ENCODE measurements around the gene ARHGAP28.

ARHGAP28 gene

DNA sequence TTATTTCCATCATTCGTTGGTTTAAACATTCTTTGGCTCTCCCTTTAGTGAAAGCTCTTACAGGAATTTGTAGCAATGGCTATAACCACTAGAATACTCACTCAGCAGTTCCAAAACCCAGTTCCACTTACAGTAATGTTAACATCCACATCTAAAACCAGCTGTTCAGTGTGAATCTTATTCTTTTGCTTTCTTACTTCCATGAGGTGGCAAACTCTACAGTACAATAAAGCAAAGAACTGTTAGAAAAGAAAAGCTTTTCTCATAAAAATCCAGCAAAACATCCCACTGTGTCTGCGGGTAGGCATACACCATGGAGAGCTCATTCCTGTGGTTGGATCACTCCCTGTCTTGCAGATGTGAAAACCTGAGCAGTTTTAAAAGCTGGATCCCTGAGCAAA lies 147.1 kb downstream of the ARHGAP28 start:
- H3K27ac ChIP-seq (ENCODE audit: low read length, poor library complexity, severe bottlenecking): peak overlapping the region; percentile 46
- H2BK15ac ChIP-seq (ENCODE audit: low read depth, poor library complexity, severe bottlenecking): no peak overlapping the region
- no peak overlapping the region for H2AK5ac ChIP-seq (ENCODE audit: low read length, severe bottlenecking)
- no peak overlapping the region for H3K4ac ChIP-seq (ENCODE audit: low read depth in 1 of 2, low read length in 2 of 2)
- no peak overlapping the region for H3K4me2 ChIP-seq (ENCODE audit: low read length, poor library complexity, severe bottlenecking)
- H2AFZ ChIP-seq (ENCODE audit: low read depth, low read length): no peak overlapping the region
- no peak overlapping the region for H4K91ac ChIP-seq (ENCODE audit: low read length)
- H3K4me1 ChIP-seq (ENCODE audit: control insufficient read depth, insufficient read depth, low read depth, low read length): peaks cover 4% of the 10 kb centered on the region
- no peaks in the 10 kb centered on the region for H3K9me3 ChIP-seq (ENCODE audit: control insufficient read depth, low read length)
- no peak overlapping the region for H2BK120ac ChIP-seq (ENCODE audit: low read depth, low read length)
- H3K9ac ChIP-seq (ENCODE audit: low read length): no peak overlapping the region
- no peaks in the 10 kb centered on the region for H3K27me3 ChIP-seq (ENCODE audit: control insufficient read depth in 1 of 2, insufficient read depth in 1 of 2, low read length in 2 of 2)
- H3K4me3 ChIP-seq (ENCODE audit: insufficient read depth in 1 of 2, low read depth in 1 of 2, low read length in 2 of 2): no peak overlapping the region
- 63% methylated on average over 2 of the region's 2 CpGs for WGBS
- no peak overlapping the region for H2BK5ac ChIP-seq (ENCODE audit: low read depth, low read length, poor library complexity, severe bottlenecking)
- peaks cover 0 to 21% of the 10 kb centered on the region in 2 experiments for H3K36me3 ChIP-seq (ENCODE audit: control insufficient read depth in 1 of 2, insufficient read depth in 2 of 2, low read depth in 1 of 2, low read length in 2 of 2)
- no peak overlapping the region for H3K23ac ChIP-seq (ENCODE audit: low read length in 2 of 2)
- no peak overlapping the region for H3K14ac ChIP-seq (ENCODE audit: low read length in 2 of 2)
- H4K8ac ChIP-seq (ENCODE audit: low read length): no peak overlapping the region
- no peak overlapping the region for H2BK12ac ChIP-seq (ENCODE audit: low read length in 2 of 2)
- peak; percentile 18 for DNase-seq
- H3K18ac ChIP-seq (ENCODE audit: low read depth in 1 of 2, low read length in 2 of 2): no peak overlapping the region
- no peaks in the 10 kb centered on the region for H3K79me1 ChIP-seq (replicated peaks; ENCODE audit: low read length, poor library complexity, severe bottlenecking)

DNA sequence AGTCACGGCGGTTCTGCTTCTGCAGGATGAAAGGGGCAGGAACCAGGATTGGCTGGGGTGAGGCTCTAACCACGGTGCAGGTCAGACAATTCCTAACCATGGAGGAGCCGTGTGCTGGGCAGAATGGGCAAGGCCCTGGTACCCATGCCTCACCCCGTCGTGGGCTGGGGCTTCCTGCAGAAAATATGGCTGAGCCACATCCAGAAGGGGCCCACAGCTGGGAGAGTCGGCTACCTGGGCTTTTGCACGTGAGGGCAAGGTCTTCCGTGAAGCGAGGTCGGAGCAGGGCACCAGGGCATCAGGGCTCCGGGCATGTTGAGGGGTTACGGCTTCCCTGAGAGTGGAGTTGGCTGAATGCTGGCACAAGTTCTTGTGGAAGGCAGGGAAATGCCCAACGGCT lies 147.8 kb downstream of the ARHGAP28 start:
- H4K91ac ChIP-seq (ENCODE audit: low read length): no peak overlapping the region
- no peak for DNase-seq
- no peak overlapping the region for H2AFZ ChIP-seq (ENCODE audit: low read depth, low read length)
- no peak overlapping the region for H2BK15ac ChIP-seq (ENCODE audit: low read depth, poor library complexity, severe bottlenecking)
- H2BK120ac ChIP-seq (ENCODE audit: low read depth, low read length): no peak overlapping the region
- H3K4me2 ChIP-seq (ENCODE audit: low read length, poor library complexity, severe bottlenecking): no peak overlapping the region
- H3K36me3 ChIP-seq (ENCODE audit: control insufficient read depth in 1 of 2, insufficient read depth in 2 of 2, low read depth in 1 of 2, low read length in 2 of 2): peaks cover 0 to 20% of the 10 kb centered on the region in 2 experiments
- no peak overlapping the region for H2BK5ac ChIP-seq (ENCODE audit: low read depth, low read length, poor library complexity, severe bottlenecking)
- no peak overlapping the region for H4K8ac ChIP-seq (ENCODE audit: low read length)
- H3K9me3 ChIP-seq (ENCODE audit: control insufficient read depth, low read length): no peaks in the 10 kb centered on the region
- no peak overlapping the region for H3K4ac ChIP-seq (ENCODE audit: low read depth in 1 of 2, low read length in 2 of 2)
- H3K18ac ChIP-seq (ENCODE audit: low read depth in 1 of 2, low read length in 2 of 2): no peak overlapping the region
- peaks cover 4% of the 10 kb centered on the region for H3K4me1 ChIP-seq (ENCODE audit: control insufficient read depth, insufficient read depth, low read depth, low read length)
- WGBS: 94% methylated on average over 13 of the region's 14 CpGs
- no peak overlapping the region for H2BK12ac ChIP-seq (ENCODE audit: low read length in 2 of 2)
- H3K4me3 ChIP-seq (ENCODE audit: insufficient read depth in 1 of 2, low read depth in 1 of 2, low read length in 2 of 2): no peak overlapping the region
- no peak overlapping the region for H3K27ac ChIP-seq (ENCODE audit: low read length, poor library complexity, severe bottlenecking)
- no peak overlapping the region for H3K23ac ChIP-seq (ENCODE audit: low read length in 2 of 2)
- H2AK5ac ChIP-seq (ENCODE audit: low read length, severe bottlenecking): no peak overlapping the region
- no peaks in the 10 kb centered on the region for H3K27me3 ChIP-seq (ENCODE audit: control insufficient read depth in 1 of 2, insufficient read depth in 1 of 2, low read length in 2 of 2)
- H3K14ac ChIP-seq (ENCODE audit: low read length in 2 of 2): no peak overlapping the region
- H3K79me1 ChIP-seq (replicated peaks; ENCODE audit: low read length, poor library complexity, severe bottlenecking): no peaks in the 10 kb centered on the region
- H3K9ac ChIP-seq (ENCODE audit: low read length): no peak overlapping the region

DNA sequence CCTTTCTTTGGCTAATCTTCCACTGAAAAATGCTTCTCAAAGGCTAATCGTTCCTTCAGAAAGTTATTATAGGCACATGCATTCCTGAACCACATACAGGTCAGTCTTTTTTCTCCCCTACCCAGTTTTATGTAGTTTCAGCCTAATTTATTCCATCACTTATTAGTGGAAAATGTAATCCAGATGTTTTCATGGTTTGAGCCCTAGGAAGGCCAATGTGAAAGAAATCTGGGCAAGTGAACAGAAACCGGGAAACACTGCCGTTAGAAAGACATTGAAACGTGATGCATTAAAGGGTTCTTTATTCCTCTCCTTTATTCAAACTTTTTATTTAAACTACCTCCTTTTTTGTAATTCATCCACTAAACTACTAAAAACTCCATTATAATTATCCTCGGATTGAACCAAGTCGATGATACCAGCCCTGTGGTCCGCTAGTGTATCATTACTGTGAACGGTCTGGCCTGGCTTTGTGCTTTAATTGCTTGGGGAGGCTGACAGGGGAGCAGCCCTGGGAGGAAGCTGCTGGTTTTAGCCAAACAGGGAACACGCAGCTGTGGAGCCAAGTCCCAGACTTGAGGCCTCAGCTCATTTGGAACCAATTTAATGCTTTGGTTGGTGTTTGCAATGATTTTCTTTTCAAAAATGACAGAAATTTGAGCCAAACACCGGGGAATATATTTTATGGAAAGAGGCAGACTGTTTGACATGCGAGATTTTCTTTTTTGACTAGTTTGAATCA lies 149.2 kb downstream of the ARHGAP28 start:
- no peak for DNase-seq
- WGBS: 80% methylated on average over 9 of the region's 11 CpGs

DNA sequence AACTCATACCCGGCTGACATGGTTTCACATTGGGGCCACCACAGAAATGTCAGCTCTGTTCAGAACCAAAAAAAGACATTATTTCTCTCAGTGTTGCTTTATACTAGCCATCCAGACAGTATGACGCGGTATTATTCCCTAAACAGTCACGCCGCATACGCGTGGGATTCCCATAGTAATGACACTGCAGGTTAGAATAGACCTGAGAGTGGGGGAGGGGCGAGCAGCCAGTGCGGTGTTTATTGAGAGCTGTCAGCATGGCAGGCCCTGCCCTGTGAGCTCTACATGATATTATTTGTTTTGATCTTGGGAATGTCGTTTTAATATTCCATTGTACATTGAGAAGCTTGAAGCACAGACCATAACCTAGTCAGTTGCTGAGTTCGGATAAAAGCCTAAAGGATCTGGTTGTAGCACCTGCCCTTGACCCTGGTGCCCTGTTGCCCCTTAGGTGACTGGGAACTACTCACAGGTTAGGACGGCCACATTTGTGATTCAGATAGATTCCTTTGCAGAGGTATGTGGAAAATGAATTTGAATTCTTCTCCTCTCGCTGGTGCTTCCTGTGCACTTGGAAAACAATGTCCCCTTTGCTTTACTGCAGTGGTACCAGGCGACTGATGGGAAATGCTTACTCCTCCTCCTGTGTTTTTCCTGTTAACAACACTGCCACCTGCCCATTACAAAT lies 150.1 kb downstream of the ARHGAP28 start:
- no peak overlapping the region for H3K4me2 ChIP-seq (ENCODE audit: low read length, poor library complexity, severe bottlenecking)
- H3K4me1 ChIP-seq (ENCODE audit: control insufficient read depth, insufficient read depth, low read depth, low read length): peaks cover 4% of the 10 kb centered on the region

More for the DNA sequence above, 149.2 kb downstream of the ARHGAP28 start:
- H3K4me3 ChIP-seq (ENCODE audit: insufficient read depth in 1 of 2, low read depth in 1 of 2, low read length in 2 of 2): no peak overlapping the region
- no peak overlapping the region for H3K27ac ChIP-seq (ENCODE audit: low read length, poor library complexity, severe bottlenecking)
- no peak overlapping the region for H4K91ac ChIP-seq (ENCODE audit: low read length)
- no peak overlapping the region for H3K14ac ChIP-seq (ENCODE audit: low read length in 2 of 2)
- H3K18ac ChIP-seq (ENCODE audit: low read depth in 1 of 2, low read length in 2 of 2): no peak overlapping the region
- H4K8ac ChIP-seq (ENCODE audit: low read length): no peak overlapping the region
- no peak overlapping the region for H2AFZ ChIP-seq (ENCODE audit: low read depth, low read length)
- H3K4me2 ChIP-seq (ENCODE audit: low read length, poor library complexity, severe bottlenecking): no peak overlapping the region
- peak overlapping the region; percentile 66 for H3K9ac ChIP-seq (ENCODE audit: low read length)
- no peak overlapping the region for H3K23ac ChIP-seq (ENCODE audit: low read length in 2 of 2)
- no peak overlapping the region for H3K4ac ChIP-seq (ENCODE audit: low read depth in 1 of 2, low read length in 2 of 2)
- H2BK5ac ChIP-seq (ENCODE audit: low read depth, low read length, poor library complexity, severe bottlenecking): no peak overlapping the region
- no peak overlapping the region for H2BK15ac ChIP-seq (ENCODE audit: low read depth, poor library complexity, severe bottlenecking)
- peaks cover 0 to 15% of the 10 kb centered on the region in 2 experiments for H3K36me3 ChIP-seq (ENCODE audit: control insufficient read depth in 1 of 2, insufficient read depth in 2 of 2, low read depth in 1 of 2, low read length in 2 of 2)
- H2BK12ac ChIP-seq (ENCODE audit: low read length in 2 of 2): no peak overlapping the region
- H2AK5ac ChIP-seq (ENCODE audit: low read length, severe bottlenecking): no peak overlapping the region
- no peaks in the 10 kb centered on the region for H3K9me3 ChIP-seq (ENCODE audit: control insufficient read depth, low read length)
- H3K79me1 ChIP-seq (replicated peaks; ENCODE audit: low read length, poor library complexity, severe bottlenecking): no peaks in the 10 kb centered on the region
- H3K4me1 ChIP-seq (ENCODE audit: control insufficient read depth, insufficient read depth, low read depth, low read length): peaks cover 4% of the 10 kb centered on the region
- H3K27me3 ChIP-seq (ENCODE audit: control insufficient read depth in 1 of 2, insufficient read depth in 1 of 2, low read length in 2 of 2): no peaks in the 10 kb centered on the region
- H2BK120ac ChIP-seq (ENCODE audit: low read depth, low read length): no peak overlapping the region

More for the DNA sequence above, 150.1 kb downstream of the ARHGAP28 start:
- H2AFZ ChIP-seq (ENCODE audit: low read depth, low read length): no peak overlapping the region
- H2BK5ac ChIP-seq (ENCODE audit: low read depth, low read length, poor library complexity, severe bottlenecking): no peak overlapping the region
- no peaks in the 10 kb centered on the region for H3K79me1 ChIP-seq (replicated peaks; ENCODE audit: low read length, poor library complexity, severe bottlenecking)
- no peak overlapping the region for H3K4me3 ChIP-seq (ENCODE audit: insufficient read depth in 1 of 2, low read depth in 1 of 2, low read length in 2 of 2)
- no peak overlapping the region for H4K8ac ChIP-seq (ENCODE audit: low read length)
- no peak overlapping the region for H2BK12ac ChIP-seq (ENCODE audit: low read length in 2 of 2)
- no peaks in the 10 kb centered on the region for H3K9me3 ChIP-seq (ENCODE audit: control insufficient read depth, low read length)
- no peak overlapping the region for H3K23ac ChIP-seq (ENCODE audit: low read length in 2 of 2)
- no peak for DNase-seq
- H3K4ac ChIP-seq (ENCODE audit: low read depth in 1 of 2, low read length in 2 of 2): no peak overlapping the region
- no peak overlapping the region for H3K14ac ChIP-seq (ENCODE audit: low read length in 2 of 2)
- H3K27me3 ChIP-seq (ENCODE audit: control insufficient read depth in 1 of 2, insufficient read depth in 1 of 2, low read length in 2 of 2): no peaks in the 10 kb centered on the region
- no peak overlapping the region for H2BK120ac ChIP-seq (ENCODE audit: low read depth, low read length)
- peak overlapping the region; percentile 66 for H3K9ac ChIP-seq (ENCODE audit: low read length)
- H3K27ac ChIP-seq (ENCODE audit: low read length, poor library complexity, severe bottlenecking): no peak overlapping the region
- H3K36me3 ChIP-seq (ENCODE audit: control insufficient read depth in 1 of 2, insufficient read depth in 2 of 2, low read depth in 1 of 2, low read length in 2 of 2): peaks cover 0 to 7% of the 10 kb centered on the region in 2 experiments
- H2BK15ac ChIP-seq (ENCODE audit: low read depth, poor library complexity, severe bottlenecking): no peak overlapping the region
- no peak overlapping the region for H2AK5ac ChIP-seq (ENCODE audit: low read length, severe bottlenecking)
- H3K18ac ChIP-seq (ENCODE audit: low read depth in 1 of 2, low read length in 2 of 2): no peak overlapping the region
- WGBS: 88% methylated on average over 14 of the region's 14 CpGs
- H4K91ac ChIP-seq (ENCODE audit: low read length): no peak overlapping the region
